GM20000 (cell line): ENCODE measurements around the gene RDH14.

Experiments
- DNase-seq: peaks from one replicate; pipeline ENCODE4 v3.0.0; 2012; ENCODE audit warnings: low spot score
- TF ChIP-seq, protein P1 (sequence below): IDR thresholded peaks from 2 replicates; pipeline ENCODE4 v1.5.1; 2012; ENCODE audit warnings: mild to moderate bottlenecking, control low read depth; ENCODE audit errors: extremely low read depth, missing control alignments

RDH14 gene

DNA sequence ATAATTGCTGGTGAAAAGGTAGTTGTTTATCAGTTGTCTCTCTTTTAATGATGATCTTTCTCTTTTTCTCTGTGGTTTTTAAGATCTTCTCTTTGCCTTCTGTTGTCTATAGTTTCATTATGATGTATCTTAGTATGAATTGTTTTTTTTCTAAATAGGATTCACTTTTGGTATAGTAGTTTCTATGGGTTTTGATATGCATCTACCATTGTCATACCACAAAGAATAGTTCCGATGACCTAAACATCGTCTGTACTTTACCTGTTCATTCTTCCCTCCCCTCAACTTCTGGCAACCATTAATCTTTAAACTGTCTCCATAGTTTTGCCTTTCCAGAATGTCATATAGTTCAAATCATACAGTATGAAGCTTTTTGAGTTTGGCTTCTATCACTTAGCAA is 19.6 kb downstream of the RDH14 start:
- no peak for DNase-seq
- TF ChIP-seq, protein P1, sequence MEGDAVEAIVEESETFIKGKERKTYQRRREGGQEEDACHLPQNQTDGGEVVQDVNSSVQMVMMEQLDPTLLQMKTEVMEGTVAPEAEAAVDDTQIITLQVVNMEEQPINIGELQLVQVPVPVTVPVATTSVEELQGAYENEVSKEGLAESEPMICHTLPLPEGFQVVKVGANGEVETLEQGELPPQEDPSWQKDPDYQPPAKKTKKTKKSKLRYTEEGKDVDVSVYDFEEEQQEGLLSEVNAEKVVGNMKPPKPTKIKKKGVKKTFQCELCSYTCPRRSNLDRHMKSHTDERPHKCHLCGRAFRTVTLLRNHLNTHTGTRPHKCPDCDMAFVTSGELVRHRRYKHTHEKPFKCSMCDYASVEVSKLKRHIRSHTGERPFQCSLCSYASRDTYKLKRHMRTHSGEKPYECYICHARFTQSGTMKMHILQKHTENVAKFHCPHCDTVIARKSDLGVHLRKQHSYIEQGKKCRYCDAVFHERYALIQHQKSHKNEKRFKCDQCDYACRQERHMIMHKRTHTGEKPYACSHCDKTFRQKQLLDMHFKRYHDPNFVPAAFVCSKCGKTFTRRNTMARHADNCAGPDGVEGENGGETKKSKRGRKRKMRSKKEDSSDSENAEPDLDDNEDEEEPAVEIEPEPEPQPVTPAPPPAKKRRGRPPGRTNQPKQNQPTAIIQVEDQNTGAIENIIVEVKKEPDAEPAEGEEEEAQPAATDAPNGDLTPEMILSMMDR: no peak

DNA sequence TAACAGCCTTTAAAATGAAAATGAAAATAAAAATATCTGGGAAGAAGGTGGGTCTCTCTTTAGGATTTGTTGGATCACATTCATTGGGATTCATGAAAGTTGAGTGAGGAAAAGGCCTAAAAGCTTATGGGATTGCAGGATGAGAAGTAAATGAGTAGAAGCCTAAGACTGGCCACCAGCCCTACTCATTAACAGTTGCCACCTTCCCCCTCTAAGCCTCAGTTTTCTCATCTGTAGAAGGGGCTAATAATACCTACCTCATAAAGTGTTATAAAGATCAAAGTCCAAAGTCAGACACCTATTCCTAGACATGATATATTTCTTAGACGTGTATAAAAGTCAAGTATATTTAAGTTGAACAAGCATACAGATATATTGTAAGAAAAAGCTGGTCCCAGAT is 23.8 kb downstream of the RDH14 start:
- DNase-seq: no peak
- TF ChIP-seq, protein P1: no peak

DNA sequence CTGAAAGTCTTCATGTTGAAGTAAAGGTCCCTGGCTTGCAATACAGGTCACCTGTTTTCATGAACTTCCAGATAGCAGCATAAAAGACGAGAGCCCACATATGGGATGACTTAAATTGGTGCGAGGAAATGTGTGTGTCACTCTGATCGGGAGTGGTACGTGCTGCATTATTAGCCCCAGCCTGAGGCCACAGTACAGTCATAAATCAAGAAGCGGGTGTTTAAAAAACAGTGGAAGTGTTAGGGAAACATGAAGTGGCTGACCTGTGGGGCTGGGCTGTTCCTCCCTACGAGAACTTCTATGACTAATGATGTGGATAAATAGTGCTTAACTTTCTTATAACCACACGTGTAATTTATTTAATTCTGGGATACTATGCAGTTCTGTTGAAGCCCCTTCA is 24.4 kb downstream of the RDH14 start:
- TF ChIP-seq, protein P1: no peak
- no peak for DNase-seq

DNA sequence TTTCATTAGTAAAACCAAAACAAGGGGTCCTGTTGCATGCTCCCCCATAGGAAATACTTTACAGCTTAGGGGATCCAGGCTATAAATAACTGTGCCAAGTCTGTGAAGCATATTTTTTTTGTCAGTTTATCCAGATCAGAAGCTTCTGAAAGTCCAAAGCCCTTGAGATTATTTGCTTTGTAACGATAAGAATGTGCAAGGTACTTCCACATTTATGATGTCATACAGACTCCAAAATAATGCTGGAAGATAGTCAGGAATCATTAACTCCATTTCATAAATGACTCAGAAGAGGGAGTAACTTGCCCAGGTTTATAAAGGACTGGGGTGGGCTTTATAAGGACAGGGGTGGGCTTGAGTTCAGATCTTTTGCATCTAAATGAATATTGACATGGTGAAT is 29.3 kb downstream of the RDH14 start:
- no peak for DNase-seq
- TF ChIP-seq, protein P1: no peak

DNA sequence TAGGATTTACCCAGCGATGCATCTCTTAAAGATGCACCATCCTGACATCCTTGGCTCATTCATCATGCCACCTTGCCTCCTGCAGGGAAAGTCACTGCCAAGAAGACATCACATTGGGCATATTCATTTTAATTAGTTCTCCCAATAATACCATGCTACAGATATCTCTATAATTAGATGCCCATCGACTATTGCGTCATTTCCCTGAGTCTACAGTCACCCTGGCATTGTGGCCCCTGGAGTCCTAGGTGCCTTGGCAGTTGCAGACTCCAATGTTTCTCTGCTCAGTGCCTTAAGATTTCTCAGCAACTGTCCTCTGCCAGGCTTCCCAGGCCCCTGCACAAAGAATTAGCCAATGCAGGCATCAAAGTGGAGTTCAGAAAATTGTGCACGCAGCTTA is 32.6 kb downstream of the RDH14 start:
- DNase-seq: no peak
- TF ChIP-seq, protein P1: no peak

DNA sequence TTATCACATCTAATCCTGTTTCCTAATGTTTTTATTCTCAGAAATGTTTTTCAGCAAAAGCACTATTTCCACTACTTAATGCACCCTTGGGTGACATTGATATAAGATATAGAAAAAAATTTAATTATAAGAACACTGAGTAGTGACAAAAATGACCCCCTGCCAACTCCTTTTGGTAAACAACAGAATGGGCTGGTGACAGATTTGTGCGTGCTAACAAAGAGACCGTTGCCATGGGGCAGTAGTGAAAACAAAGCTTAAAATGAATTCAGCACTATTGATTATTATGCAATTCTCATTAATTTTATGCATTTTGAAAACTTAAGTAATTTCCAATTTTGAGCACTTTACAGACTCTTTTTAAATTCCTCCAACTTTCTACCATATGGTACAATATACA is 33.1 kb downstream of the RDH14 start:
- no peak for DNase-seq
- TF ChIP-seq, protein P1: no peak

DNA sequence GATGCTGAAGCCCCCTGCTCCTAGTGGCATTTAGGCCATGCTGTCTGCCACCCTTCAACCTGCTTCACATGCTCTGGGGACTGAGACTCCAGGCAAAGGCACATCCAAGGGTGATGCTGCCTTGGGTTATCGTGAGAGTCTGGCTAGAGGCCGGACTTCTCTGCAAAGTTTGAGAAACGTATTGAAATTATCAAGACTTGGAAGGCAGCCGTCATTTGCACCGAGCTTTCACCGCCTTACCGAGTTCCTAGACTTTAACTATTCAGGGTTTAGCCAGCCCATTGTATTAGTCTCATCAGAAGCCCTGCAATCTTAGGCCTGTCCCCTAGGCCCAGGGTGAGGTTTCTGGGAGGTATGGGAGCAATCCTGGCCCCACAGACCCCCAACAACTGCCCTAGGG is 34.0 kb downstream of the RDH14 start:
- DNase-seq: no peak
- TF ChIP-seq, protein P1: no peak

DNA sequence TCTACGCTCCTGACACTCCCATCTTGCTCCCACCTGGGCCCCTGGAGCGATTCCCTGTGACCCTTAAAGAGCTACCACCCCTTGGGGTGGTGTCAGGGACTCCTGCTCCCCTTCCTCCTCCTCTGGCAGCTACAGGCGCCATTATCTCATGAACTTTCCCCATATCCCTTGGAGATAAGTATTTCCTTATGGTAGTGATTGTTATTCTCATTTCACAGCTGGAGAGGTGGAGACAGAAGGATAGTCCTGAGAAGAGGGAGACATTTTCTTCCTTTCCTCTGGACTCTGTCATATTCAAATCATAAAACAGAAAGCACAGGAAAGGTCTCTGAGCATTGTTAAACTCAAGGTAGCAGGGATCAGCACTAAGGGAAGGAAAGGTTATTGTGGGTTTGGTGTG is 34.6 kb downstream of the RDH14 start:
- TF ChIP-seq, protein P1: no peak
- DNase-seq: no peak
